GM12865 (cell line): ENCODE measurements around the gene NDFIP1.

Experiments used
- DNase-seq: peaks from one replicate; pipeline ENCODE4 v3.0.0; 2010; ENCODE audit warnings: low read depth
- H3K4me3 ChIP-seq: 2 replicates; pipeline ENCODE4 v1.5.1; 2011; ENCODE audit warnings: mild to moderate bottlenecking, low read depth, low read length, control low read depth
- TF ChIP-seq, protein P1 (sequence below): IDR thresholded peaks from 2 replicates; pipeline ENCODE4 v1.5.1; 2011; ENCODE audit warnings: low read length, control low read depth, low read depth, inconsistent platforms; ENCODE audit not compliant: insufficient read depth; ENCODE audit errors: missing control alignments

NDFIP1 gene

GRCh38 chr5:142164315-142164714, 55.7 kb downstream of the NDFIP1 start:
- no peak for DNase-seq
- TF ChIP-seq, protein P1, sequence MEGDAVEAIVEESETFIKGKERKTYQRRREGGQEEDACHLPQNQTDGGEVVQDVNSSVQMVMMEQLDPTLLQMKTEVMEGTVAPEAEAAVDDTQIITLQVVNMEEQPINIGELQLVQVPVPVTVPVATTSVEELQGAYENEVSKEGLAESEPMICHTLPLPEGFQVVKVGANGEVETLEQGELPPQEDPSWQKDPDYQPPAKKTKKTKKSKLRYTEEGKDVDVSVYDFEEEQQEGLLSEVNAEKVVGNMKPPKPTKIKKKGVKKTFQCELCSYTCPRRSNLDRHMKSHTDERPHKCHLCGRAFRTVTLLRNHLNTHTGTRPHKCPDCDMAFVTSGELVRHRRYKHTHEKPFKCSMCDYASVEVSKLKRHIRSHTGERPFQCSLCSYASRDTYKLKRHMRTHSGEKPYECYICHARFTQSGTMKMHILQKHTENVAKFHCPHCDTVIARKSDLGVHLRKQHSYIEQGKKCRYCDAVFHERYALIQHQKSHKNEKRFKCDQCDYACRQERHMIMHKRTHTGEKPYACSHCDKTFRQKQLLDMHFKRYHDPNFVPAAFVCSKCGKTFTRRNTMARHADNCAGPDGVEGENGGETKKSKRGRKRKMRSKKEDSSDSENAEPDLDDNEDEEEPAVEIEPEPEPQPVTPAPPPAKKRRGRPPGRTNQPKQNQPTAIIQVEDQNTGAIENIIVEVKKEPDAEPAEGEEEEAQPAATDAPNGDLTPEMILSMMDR, result no peak

DNA sequence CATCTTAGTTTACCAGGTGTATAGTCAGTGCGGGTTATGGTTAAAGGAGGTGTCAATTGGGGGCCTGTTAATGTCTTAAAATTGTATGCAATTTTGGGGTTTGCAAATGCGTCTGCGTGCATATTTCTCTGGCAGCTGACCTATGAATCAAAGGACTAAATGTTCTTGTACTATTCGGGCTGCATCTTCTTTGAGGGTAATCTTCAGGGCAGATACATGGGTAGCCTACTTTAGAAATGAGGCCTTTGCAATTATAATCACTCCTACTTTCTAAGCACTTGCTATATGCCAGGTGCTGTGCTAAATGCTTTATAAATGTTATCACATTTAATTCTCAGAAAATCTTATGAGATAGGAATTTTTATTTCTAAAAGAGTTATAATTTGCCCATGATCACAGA, 58.2 kb downstream of the NDFIP1 start:
- H3K4me3 ChIP-seq, result no peak overlapping the region
- no peak for DNase-seq
- TF ChIP-seq, protein P1, result no peak

More at GRCh38 chr5:142164315-142164714, 55.7 kb downstream of the NDFIP1 start:
- H3K4me3 ChIP-seq, result no peak overlapping the region

DNA sequence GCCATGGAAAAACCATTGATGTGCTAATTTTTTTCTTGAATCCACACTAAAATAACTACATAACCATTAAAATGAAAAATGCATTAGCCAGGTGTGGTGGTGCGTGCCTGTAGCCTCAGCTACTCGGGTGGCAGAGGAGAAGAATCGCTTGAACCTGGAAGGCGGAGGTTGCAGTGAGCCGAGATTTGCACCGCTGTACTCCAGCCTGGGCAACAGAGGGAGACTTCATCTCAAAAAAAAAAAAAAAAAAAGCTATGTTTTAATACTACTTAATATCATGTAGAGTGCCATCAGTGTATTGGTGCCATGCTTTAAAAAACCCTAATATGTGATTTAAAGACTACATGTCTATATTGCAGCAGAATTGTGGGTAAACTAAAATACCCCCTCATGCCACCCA, 58.9 kb downstream of the NDFIP1 start:
- H3K4me3 ChIP-seq, result no peak overlapping the region

GRCh38 chr5:142168365-142168764, 59.8 kb downstream of the NDFIP1 start:
- no peak for DNase-seq
- no peak overlapping the region for H3K4me3 ChIP-seq
- TF ChIP-seq, protein P1, result no peak

More for the DNA sequence above, 58.9 kb downstream of the NDFIP1 start:
- TF ChIP-seq, protein P1, result no peak
- no peak for DNase-seq

DNA sequence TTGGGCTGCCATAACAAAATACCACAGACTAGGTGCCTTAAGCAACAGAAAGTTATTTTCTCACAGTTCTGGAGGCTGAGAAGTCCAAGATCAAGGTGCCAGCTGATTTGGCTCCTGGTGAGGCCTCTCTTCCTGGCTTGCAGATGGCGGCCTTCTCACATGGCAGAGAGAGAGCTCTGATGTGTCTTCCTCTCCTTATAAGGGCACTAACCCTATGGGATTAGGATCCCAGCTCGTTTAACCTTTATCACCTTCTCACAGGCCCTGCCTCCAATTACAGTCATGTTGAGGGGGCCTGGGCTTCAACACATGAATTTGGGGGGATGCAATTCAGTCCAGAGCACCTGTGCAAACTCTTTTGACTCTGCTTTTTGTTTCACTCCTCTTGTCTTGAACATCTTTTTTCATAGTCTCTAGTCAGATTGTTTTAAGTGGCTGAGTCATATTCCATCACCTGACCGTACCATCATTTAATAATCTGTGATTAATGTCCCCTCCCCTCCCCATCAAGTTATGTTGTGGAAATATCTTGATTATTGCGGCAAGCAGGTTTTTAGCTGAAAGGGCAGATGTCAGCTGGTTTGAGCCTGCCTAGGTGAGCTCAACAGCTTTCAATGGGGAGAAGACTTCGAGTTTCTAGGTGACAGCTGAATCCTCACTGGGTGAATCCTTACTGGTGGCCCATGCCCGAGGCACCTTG, 61.8 kb downstream of the NDFIP1 start:
- no peak for DNase-seq
- TF ChIP-seq, protein P1, result no peak

DNA sequence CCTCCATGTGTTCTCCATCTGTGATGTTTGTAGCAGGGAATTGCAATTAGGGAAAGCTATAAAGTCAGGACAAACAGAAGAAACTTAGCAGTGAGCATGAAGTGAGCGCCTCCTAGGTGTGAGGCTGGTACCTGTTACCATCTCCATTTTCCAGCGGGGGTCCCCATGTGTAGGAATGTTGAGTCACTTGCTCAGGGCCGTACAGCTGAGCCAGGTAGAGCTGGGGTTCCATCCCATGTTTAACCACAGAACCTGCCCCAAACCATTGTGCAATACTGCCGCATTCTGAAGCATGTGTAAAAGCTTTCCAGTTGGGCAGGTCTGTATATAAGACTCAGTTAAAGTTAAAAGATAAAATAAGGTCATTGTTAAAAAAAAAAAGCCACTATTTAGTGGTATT, 62.7 kb downstream of the NDFIP1 start:
- TF ChIP-seq, protein P1, result no peak
- H3K4me3 ChIP-seq, result no peak overlapping the region
- DNase-seq, result no peak

More for the DNA sequence above, 61.8 kb downstream of the NDFIP1 start:
- no peak overlapping the region for H3K4me3 ChIP-seq

GRCh38 chr5:142175039-142175438, 66.5 kb downstream of the NDFIP1 start:
- H3K4me3 ChIP-seq, result no peak overlapping the region
- no peak for DNase-seq
- TF ChIP-seq, protein P1, result no peak
